Pancreas (tissue), 10 donors: ENCODE measurements around the gene LIPE. TPM values are rescaled to one million over a fixed set of nuclear protein-coding genes. Genes with fewer than 3 reads are reported as not detected.

Source experiments
- ATAC-seq, 4 donors: fragments of 200-7000 bp; cut with Tn5 transposase; one replicate each; pipeline versions ENCODE4 v1.8.0 to v1.9.1; 2020; ENCODE audit warnings: mild to moderate bottlenecking in 4 of 4, moderate library complexity in 4 of 4
- DNase-seq, 6 donors: peaks; one replicate each; pipeline ENCODE4 v3.0.0-alpha.2; 2020
- FAIRE-seq: peaks from 2 replicates; lab custom pipeline; 2012; peaks lifted over from hg19 to GRCh38; lab: Jason Lieb, UNC
- H3K27ac ChIP-seq, 4 donors: fragments of 200-600 bp; sonication (generic); 1 replicate in 3 of 4; 2 replicates in 1 of 4; pipeline versions ENCODE4 v1.5.0 to v1.8.0; 2020
- H3K27me3 ChIP-seq, 4 donors: fragments of 200-600 bp; one replicate each; pipeline ENCODE4 v1.8.0; 2021
- H3K36me3 ChIP-seq, 3 donors: fragments of 200-600 bp; sonication (generic) in 1 of 3; one replicate each; pipeline versions ENCODE4 v1.5.0 to v1.8.0; 2020 to 2021
- H3K4me1 ChIP-seq, 3 donors: fragments of 200-600 bp; one replicate each; pipeline ENCODE4 v1.8.0; 2021
- H3K4me3 ChIP-seq, 4 donors: fragments of 200-600 bp; sonication (generic) in 2 of 4; one replicate each; pipeline versions ENCODE4 v1.5.0 to v1.8.0; 2020 to 2021
- H3K9me3 ChIP-seq, 4 donors: fragments of 200-600 bp; one replicate each; pipeline ENCODE4 v1.8.0; 2021
- WGBS, 2 donors: extraction: QIAGEN DNeasy Blood & Tissue Kit; methylation state at CpG; one replicate each; pipeline ENCODE4 v1.1.7; 2013; 5-methylcytosine and 5-hydroxymethylcytosine counted together
- intact Hi-C, 3 donors: fragments of 100-400 bp; cut with DNase I; formaldehyde crosslinking; loops; one replicate each; pipeline versions ENCODE4 v1.11.1 to v1.14.2; 2022
- polyA plus RNA-seq, 2 donors: library from polyadenylated mRNA; stranded (reverse); fragments of 200-250 nt; gene quantifications; one replicate each; pipeline ENCODE4 v1.2.3, GENCODE V29; 2013
- total RNA-seq, 6 donors: library from RNA; stranded (reverse); fragmentation: NEBNext Ultra II Directional in 4 of 6; extraction: Animal tissue kit (Norgen Biotek cat#: 25700) in 4 of 6; gene quantifications; one replicate each; pipeline versions ENCODE4 v1.2.1 to v1.2.4, GENCODE V29; 2021 to 2023
- TF ChIP-seq, protein P1 (sequence below), 4 donors: fragments of 200-600 bp; sonication (generic) in 3 of 4; IDR thresholded peaks; one replicate each; pipeline versions ENCODE4 v1.5.0 to v1.8.0; 2021; ENCODE audit warnings: antibody characterized with exemption in 4 of 4
- donor health status: healthy with polysubstance abuse.
- donor health status: DM: no; HTN: no; CAD: no; lungs with moderate emphysema.
- donor health status: DM: no; HTN: no; CAD: no.
- donor health status: control.
- donor health status: control.
- donor health status: Bipolar disorder and iron deficiency.
- donor health status: DM: yes; HTN: yes; CAD: no.
- donor health status: DM: no; HTN: no; CAD: no.
- donor health status: DM: no; HTN: no; CAD: no.
- donor health status: DM: yes; HTN: yes; CAD: no.

LIPE gene
- total and polyA plus RNA-seq, 8 donors: 1.6 to 38.3 (median 5.6) TPM

DNA sequence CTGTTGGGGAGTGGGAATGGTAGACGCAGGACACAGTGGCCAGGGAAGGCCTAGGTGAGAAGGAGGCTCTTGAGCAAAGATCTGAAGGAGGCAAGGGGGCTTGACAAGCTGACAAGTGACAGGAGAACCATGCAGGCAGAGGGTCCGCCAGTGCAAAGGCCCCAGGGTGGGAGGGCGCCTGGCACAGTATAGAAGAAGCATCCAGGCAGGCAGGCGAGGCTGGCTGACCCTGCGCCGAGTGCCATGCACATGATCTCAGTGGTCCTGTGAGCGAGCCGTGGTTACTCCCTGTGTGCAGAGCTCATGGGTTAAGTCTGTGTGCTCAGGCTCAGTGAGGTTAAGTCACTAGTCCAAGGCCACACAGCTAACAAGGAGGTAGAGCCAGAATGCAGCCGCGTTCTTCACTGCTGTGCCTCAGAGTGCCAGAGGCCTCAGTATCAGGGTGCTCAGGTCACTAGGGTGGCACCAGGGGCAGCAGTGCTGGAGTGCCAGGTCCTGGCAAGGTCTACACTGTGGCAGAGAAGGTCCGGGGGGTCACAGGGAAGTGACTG, 52.3 kb downstream of the LIPE start:
- Histone ChIP-seq H3K27ac (no peak overlapping the region), H3K4me1 (no peaks in the 10 kb centered on the region), H3K27me3 (no peaks in the 10 kb centered on the region), H3K4me3 (no peak overlapping the region), H3K36me3 (no peaks in the 10 kb centered on the region), H3K9me3 (no peaks in the 10 kb centered on the region)
- FAIRE-seq (no peak), ATAC-seq (no peak), DNase-seq (no peak)
- TF ChIP-seq, protein P1, sequence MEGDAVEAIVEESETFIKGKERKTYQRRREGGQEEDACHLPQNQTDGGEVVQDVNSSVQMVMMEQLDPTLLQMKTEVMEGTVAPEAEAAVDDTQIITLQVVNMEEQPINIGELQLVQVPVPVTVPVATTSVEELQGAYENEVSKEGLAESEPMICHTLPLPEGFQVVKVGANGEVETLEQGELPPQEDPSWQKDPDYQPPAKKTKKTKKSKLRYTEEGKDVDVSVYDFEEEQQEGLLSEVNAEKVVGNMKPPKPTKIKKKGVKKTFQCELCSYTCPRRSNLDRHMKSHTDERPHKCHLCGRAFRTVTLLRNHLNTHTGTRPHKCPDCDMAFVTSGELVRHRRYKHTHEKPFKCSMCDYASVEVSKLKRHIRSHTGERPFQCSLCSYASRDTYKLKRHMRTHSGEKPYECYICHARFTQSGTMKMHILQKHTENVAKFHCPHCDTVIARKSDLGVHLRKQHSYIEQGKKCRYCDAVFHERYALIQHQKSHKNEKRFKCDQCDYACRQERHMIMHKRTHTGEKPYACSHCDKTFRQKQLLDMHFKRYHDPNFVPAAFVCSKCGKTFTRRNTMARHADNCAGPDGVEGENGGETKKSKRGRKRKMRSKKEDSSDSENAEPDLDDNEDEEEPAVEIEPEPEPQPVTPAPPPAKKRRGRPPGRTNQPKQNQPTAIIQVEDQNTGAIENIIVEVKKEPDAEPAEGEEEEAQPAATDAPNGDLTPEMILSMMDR (IDR thresholded peaks at IDR 0.05): no peak
- 89 to 92% methylated on average over 11 of the region's 11 CpGs for WGBS, 2 donors
- intact Hi-C loops: no loop called here

DNA sequence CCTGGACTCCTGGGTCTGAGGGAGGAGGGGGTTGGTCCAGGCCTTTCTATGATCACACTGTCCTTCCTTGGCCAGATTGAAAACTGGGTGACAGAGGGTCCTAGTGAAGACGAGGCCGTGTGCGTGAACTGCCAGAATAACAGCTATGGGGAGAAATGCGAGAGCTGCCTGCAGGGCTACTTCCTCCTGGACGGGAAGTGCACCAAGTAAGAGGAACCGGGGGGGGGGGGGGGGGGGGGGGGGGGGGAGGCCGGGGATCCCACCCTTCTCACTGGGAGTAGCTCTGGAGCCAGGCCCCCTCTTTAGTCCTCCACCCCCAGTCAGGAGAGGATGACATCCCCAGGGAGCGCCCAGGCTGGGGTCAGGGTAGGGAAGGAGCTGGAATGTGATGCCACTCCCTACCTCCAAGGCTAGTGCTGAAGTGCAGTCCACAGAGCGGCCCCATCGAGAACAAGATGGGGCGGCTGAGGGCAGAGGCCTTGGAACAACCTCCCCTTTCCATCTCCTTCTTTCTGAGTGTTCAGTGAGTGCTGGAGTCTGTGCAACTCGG, 56.5 kb downstream of the LIPE start:
- FAIRE-seq (no peak), DNase-seq (no peak), ATAC-seq (no peak)
- no peak overlapping the region for H3K27ac ChIP-seq
- H3K4me3 ChIP-seq: no peak overlapping the region
- H3K4me1 ChIP-seq: no peaks in the 10 kb centered on the region
- no peaks in the 10 kb centered on the region for H3K9me3 ChIP-seq
- H3K36me3 ChIP-seq: no peaks in the 10 kb centered on the region
- TF ChIP-seq, protein P1 (IDR thresholded peaks at IDR 0.05): no peak
- WGBS, 2 donors: 84 to 98% methylated on average over 9 to 11 of the region's 12 CpGs
- no peaks in the 10 kb centered on the region for H3K27me3 ChIP-seq
- intact Hi-C loops: no loop called here

DNA sequence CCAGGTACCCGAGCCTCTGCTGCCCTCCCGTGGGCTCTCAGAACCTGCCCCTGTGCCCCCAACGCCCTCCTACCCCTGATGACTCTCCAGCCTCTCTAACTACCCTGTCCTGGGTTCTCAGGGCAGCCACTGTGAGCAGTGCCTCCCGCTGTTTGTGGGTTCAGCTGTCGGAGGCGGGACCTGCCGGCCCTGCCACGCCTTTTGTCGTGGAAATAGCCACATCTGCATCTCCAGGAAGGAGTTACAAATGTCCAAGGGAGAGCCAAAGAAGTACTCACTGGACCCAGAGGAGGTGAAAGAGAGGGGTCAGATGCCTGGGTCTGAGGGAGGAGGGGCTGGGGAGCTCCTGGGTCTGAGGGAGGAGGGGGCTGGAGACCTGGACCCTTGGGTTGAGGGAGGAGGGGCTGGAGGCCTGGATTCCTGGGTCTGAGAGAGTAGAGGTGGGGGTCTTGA, 57.1 kb downstream of the LIPE start:
- FAIRE-seq (no peak), ATAC-seq (no peak), DNase-seq (no peak)
- Histone ChIP-seq H3K27me3 (no peaks in the 10 kb centered on the region), H3K27ac (no peak overlapping the region), H3K36me3 (no peaks in the 10 kb centered on the region), H3K4me3 (no peak overlapping the region), H3K9me3 (no peaks in the 10 kb centered on the region), H3K4me1 (no peaks in the 10 kb centered on the region)
- WGBS, 2 donors: 82 to 85% methylated on average over 9 of the region's 9 CpGs
- TF ChIP-seq, protein P1 (IDR thresholded peaks at IDR 0.05): no peak
- intact Hi-C loops: no loop called here

DNA sequence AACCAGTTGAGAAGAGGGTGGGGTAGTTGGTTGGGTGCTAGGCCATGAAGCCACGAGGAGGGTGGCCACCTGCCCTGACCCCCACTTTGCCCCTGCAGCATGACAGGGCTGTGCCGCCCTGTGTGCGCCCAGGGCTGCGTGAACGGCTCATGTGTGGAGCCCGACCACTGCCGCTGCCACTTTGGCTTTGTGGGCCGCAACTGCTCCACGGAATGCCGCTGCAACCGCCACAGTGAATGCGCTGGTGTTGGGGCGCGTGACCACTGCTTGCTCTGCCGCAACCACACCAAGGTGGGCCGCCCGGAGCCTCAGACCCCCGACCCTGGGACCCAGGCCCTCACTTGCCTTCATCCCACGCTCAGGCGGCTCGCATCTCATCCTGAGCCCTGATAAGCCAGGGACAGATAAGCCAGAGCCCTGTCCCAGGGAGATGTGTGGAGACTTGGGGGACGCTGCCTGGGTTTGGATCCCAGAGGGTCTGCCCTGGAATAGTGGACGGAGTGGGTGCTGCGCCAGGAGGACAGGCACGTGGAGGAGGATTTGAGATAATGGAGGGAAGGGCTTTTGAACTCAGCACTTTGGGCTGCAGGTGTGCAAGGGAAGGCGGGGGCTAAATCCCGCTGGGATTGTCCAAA, 57.6 kb downstream of the LIPE start:
- Histone ChIP-seq H3K27me3 (no peaks in the 10 kb centered on the region), H3K4me3 (no peak overlapping the region), H3K27ac (no peak overlapping the region), H3K4me1 (no peaks in the 10 kb centered on the region), H3K9me3 (no peaks in the 10 kb centered on the region), H3K36me3 (no peaks in the 10 kb centered on the region)
- TF ChIP-seq, protein P1 (IDR thresholded peaks at IDR 0.05): no peak
- no peak for ATAC-seq
- no peak for FAIRE-seq
- 92% methylated on average over 27 of the region's 27 CpGs for WGBS, 2 donors
- intact Hi-C loops: no loop called here
- no peak for DNase-seq

DNA sequence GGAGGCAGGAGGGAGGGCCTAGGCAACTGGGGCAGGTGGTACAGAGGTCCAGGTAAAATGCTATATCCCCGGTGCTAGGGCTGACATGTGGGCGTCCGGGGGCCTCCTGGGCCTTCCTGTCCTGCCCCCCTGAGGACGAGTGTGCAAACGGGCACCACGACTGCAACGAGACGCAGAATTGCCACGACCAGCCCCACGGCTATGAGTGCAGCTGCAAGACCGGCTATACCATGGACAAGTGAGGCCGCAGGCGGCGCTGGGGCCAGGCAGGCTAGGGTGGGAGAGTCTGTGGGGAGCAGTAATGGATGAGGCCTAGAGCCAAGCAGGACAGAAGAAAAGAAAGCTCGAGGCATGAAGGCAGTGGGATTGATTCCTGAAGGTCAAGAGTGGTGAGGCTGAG, 58.4 kb downstream of the LIPE start:
- TF ChIP-seq, protein P1 (IDR thresholded peaks at IDR 0.05): no peak
- Histone ChIP-seq H3K27ac (no peak overlapping the region), H3K4me3 (no peak overlapping the region), H3K27me3 (no peaks in the 10 kb centered on the region), H3K4me1 (no peaks in the 10 kb centered on the region), H3K36me3 (peaks cover 0 to 3% (median 0%) of the 10 kb centered on the region in 3 donors), H3K9me3 (no peaks in the 10 kb centered on the region)
- no peak for FAIRE-seq
- WGBS, 2 donors: 89 to 93% methylated on average over 15 of the region's 15 CpGs
- no peak for DNase-seq
- no peak for ATAC-seq
- intact Hi-C loops: no loop called here
